ENCODE measurements around the gene KCNJ1. TPM values are rescaled to one million over a fixed set of nuclear protein-coding genes. Genes with fewer than 3 reads are reported as not detected.

Gene KCNJ1
- total and polyA plus RNA-seq, 2 donors from 2014 or later, result 175 to 355 TPM

GRCh38 chr11:128911701-128912100 lies 44.6 kb upstream of the KCNJ1 start:
- Histone ChIP-seq H3K27me3 (ENCODE audit: control insufficient read depth, insufficient read depth, low read length) (no peaks in the 10 kb centered on the region), H3K36me3 (ENCODE audit: control insufficient read depth in 2 of 3, insufficient read depth in 3 of 3, low read length in 3 of 3) (no peaks in the 10 kb centered on the region), H3K9ac (ENCODE audit: low read length in 3 of 3) (no peak overlapping the region), H3K4me1 (ENCODE audit: control insufficient read depth in 2 of 3, insufficient read depth in 2 of 3, low read depth in 1 of 3, low read length in 3 of 3) (peaks cover 0 to 6% (median 4%) of the 10 kb centered on the region in 3 donors), H3K27ac (ENCODE audit: low read depth in 2 of 2, low read length in 2 of 2) (no peak overlapping the region), H3K9me3 (ENCODE audit: control insufficient read depth in 2 of 3, insufficient read depth in 1 of 3, low read length in 3 of 3) (no peaks in the 10 kb centered on the region), H3K4me3 (ENCODE audit: low read length in 3 of 3) (no peak overlapping the region)
- intact Hi-C loops (cut with DNase I), result no loop called here
- TF ChIP-seq CTCF (IDR thresholded peaks at IDR 0.05; ENCODE audit: borderline replicate concordance, extremely low read depth, insufficient read depth), result no peak
- DNase-seq (peak in 1 of 5 donors; percentile 73), FAIRE-seq (no peak)

GRCh38 chr11:128911239-128911638 lies 44.1 kb upstream of the KCNJ1 start:
- no peak for TF ChIP-seq CTCF (IDR thresholded peaks at IDR 0.05; ENCODE audit: borderline replicate concordance, extremely low read depth, insufficient read depth)
- no peak for FAIRE-seq
- DNase-seq, result peak in 1 of 5 donors; percentile 76
- Histone ChIP-seq H3K9ac (ENCODE audit: low read length in 3 of 3) (no peak overlapping the region), H3K4me3 (ENCODE audit: low read length in 3 of 3) (no peak overlapping the region), H3K9me3 (ENCODE audit: control insufficient read depth in 2 of 3, insufficient read depth in 1 of 3, low read length in 3 of 3) (no peaks in the 10 kb centered on the region), H3K36me3 (ENCODE audit: control insufficient read depth in 2 of 3, insufficient read depth in 3 of 3, low read length in 3 of 3) (no peaks in the 10 kb centered on the region), H3K27ac (ENCODE audit: low read depth in 2 of 2, low read length in 2 of 2) (no peak overlapping the region), H3K4me1 (ENCODE audit: control insufficient read depth in 2 of 3, insufficient read depth in 2 of 3, low read depth in 1 of 3, low read length in 3 of 3) (peaks cover 0 to 6% (median 4%) of the 10 kb centered on the region in 3 donors), H3K27me3 (ENCODE audit: control insufficient read depth, insufficient read depth, low read length) (no peaks in the 10 kb centered on the region)
- intact Hi-C loops (cut with DNase I), result no loop called here

- no peak for TF ChIP-seq CTCF (IDR thresholded peaks at IDR 0.05; ENCODE audit: borderline replicate concordance, extremely low read depth, insufficient read depth)
- no peak for FAIRE-seq
Measured at GRCh38 chr11:128910576-128910975, 43.5 kb upstream of the KCNJ1 start.

More at GRCh38 chr11:128910576-128910975, 43.5 kb upstream of the KCNJ1 start:
- intact Hi-C loops (cut with DNase I), result no loop called here
- DNase-seq, result no peak
- H3K9me3 ChIP-seq (ENCODE audit: control insufficient read depth in 2 of 3, insufficient read depth in 1 of 3, low read length in 3 of 3), result no peaks in the 10 kb centered on the region
- H3K27me3 ChIP-seq (ENCODE audit: control insufficient read depth, insufficient read depth, low read length), result no peaks in the 10 kb centered on the region
- no peaks in the 10 kb centered on the region for H3K36me3 ChIP-seq (ENCODE audit: control insufficient read depth in 2 of 3, insufficient read depth in 3 of 3, low read length in 3 of 3)
- no peak overlapping the region for H3K4me3 ChIP-seq (ENCODE audit: low read length in 3 of 3)
- H3K4me1 ChIP-seq (ENCODE audit: control insufficient read depth in 2 of 3, insufficient read depth in 2 of 3, low read depth in 1 of 3, low read length in 3 of 3), result peaks cover 0 to 8% (median 4%) of the 10 kb centered on the region in 3 donors
- no peak overlapping the region for H3K9ac ChIP-seq (ENCODE audit: low read length in 3 of 3)
- no peak overlapping the region for H3K27ac ChIP-seq (ENCODE audit: low read depth in 2 of 2, low read length in 2 of 2)
